GM19468 (cell line): ENCODE results near the gene ANKRA2.

Source experiments
- ATAC-seq: cut with Tn5 transposase; IDR thresholded peaks from one replicate; pipeline ENCODE4 v1.9.1; 2021; ENCODE audit warnings: mild to moderate bottlenecking, moderate library complexity, moderate number of reproducible peaks; ENCODE audit not compliant: unreplicated experiment; ENCODE audit errors: extremely low read depth

Gene ANKRA2

DNA sequence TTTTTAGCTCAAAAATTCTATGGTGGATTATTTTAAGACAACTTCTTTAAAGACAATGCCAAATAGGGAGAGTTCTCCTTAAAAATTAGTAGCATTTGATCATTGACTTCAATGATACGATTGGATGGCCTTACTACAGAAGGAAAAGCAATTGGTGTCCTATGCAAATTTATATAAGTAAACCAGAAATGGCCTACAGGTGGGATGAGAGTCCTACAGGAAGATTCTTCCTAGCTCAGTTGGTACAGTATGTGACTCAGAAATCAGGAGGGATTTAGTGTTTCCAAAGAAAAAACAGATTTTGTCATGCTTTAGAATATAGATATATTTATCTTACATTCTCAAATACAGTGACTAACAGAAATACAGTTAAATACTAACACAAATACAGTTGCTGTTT lies 6.5 kb downstream of the ANKRA2 start:
- no peak for ATAC-seq

DNA sequence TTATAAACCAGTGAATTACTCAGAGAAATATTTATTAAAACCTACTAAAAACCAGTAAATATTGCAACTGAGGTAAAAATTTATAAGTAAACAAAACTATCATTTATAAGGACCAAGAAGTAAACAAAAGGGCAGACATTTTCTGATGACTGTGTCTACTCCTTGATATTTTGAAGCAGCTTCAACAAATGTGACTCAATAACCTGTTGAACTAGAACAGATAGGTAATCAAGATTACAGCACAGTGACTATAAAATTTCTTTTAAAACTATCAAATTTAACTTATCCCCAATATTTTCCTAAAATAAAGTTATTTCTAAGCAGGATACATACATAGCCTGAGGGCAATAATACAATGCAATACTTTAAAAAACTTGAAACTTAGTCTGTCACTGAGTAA lies 12.8 kb downstream of the ANKRA2 start:
- no peak for ATAC-seq

DNA sequence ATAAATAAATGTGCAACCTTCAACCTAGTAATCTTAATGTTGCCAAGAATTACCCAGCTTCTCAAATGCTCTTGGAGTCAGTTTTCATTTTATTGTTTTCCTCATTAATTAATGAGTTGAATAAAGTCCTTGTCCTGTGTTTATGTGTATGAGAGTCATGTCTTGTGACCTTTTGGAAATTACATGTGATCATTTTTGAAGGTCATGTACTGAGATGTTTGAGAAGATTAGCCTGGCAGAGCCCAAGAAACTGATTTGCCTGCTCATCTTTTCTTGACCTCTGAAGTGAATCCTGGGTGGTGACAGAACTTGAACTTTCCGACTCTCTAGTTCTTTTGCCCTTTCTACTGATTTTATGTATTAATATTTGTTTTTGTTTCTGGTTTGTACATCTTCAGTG lies 15.4 kb downstream of the ANKRA2 start:
- ATAC-seq: no peak

- ATAC-seq: no peak
Observed at GRCh38 chr5:73545403-73545779, 20.0 kb downstream of the ANKRA2 start.

DNA sequence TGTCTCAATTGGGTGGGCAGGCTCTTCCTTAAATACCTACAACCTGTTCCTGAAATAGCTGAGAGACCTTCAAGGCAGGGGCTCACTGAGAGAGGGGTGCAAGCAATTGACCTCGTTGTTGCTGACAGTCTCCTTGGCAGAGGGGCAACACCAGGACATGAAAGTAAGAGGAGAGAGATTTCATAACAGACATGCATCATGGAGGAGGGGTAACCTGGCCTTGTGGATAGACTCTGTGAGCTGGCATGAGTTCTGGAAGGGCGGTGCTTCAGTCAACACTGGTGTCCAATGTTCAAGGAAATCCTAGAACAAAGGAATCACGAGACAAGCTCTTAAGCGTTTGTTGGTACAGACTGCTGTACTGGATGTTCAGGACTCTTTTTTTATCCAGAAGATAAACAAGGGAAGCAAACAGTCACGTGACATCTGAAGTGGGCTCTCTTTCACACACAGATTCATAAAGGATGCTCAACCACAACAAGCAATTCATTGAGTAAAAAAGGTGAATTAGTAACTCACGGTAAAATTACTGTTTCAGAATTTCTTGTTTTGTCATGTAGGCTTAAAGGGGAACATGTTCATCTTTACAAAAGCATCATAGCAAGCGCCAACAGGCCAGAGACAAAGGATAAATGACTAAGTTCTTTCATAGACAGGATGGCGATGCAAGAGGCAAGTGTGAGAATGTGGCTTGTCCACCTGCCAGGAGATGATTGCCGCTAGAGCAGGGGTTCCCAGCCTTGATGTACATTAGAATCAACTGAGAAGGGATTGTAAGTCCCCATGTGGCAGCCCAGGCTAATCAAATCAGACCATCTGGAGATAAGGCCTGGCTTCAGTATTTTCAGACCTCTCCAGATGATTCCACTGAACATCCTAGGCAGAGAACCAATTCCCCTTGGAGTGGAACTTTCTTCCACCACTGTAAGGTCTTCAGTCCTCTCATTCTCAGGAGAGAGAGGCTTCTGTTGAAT lies 20.7 kb downstream of the ANKRA2 start:
- ATAC-seq: no peak

DNA sequence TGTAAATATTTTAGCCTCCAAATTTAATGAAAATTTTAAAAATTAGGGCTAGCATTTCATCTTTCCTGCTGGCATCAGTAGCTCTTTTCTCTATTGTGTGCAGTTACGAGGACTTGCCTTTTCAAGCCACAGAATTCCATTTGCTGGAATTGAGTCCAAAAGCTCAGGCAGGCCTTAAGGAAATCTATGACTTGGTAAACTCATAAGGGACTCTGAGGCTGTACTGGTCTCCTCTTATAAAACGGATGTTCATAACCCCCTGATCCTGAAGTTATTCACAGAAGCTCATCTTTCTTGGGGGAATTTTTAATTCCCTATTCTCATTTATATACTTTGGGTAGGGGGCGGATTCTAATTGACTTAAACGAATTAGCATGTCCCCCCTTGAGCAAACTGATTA lies 23.4 kb downstream of the ANKRA2 start:
- ATAC-seq: no peak

GRCh38 chr5:73540192-73540591 lies 25.2 kb downstream of the ANKRA2 start:
- ATAC-seq: no peak

DNA sequence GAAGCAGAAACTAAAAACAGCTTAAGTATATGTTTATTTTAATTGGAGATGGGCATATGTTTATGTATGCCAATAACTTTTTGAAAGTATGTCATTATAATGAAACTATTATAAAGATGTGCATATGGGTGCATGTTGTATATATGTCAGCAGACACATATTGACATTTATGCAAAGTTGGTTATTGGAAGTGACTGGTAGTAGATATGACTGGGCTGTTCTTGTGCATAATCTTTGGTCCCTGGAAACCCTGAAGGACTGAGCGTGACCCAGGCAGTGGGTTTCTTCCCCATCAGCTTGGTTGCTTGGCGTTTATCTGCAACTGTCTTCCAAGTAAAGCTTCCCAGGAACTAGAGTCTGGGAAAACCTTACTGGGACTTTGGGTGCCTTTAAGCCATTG lies 25.7 kb downstream of the ANKRA2 start:
- no peak for ATAC-seq

DNA sequence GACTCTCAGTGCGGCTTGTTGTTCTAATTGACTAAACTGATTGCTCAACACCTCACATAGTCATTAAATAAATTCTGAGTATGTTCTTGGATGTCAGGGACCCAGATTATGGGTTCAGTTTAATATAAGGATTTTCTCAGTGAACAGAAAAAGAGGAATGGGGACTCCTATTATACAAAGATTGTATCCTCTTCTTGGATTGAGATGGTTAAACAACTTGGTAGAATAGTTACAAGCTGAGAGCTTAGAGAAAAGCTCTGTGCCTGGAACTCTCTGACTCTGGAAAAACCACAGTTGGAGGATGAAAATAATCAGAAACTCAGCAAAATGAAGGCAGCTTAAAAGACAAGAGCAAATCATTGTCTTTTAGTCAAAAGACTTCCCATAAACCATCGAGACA lies 30.5 kb downstream of the ANKRA2 start:
- no peak for ATAC-seq

GRCh38 chr5:73534011-73534644 lies 31.3 kb downstream of the ANKRA2 start:
- ATAC-seq: no peak

- ATAC-seq: no peak
Observed at GRCh38 chr5:73532195-73532594, 33.2 kb downstream of the ANKRA2 start.

GRCh38 chr5:73531356-73531755 lies 34.1 kb downstream of the ANKRA2 start:
- ATAC-seq: no peak

DNA sequence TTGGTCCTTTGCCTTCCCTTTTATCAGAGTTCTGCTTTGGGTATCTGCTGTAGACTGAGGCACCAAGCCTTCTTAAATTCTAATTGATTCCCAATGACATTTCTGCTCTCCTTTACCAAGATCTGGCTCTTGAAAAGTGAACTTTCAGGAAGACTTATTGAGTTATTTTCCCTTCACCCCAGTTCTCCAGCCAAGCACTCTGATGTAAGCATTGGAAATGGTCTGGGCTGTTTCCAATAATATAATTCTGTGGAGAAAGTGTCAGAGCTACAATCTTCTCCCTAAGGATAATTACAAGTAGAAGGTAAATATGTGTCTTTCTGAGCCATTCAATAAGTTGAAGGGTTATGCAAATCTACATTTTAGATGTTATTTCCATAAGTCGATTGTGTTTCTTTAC lies 36.4 kb downstream of the ANKRA2 start:
- no peak for ATAC-seq

- ATAC-seq: no peak
Observed at GRCh38 chr5:73528248-73528647, 37.2 kb downstream of the ANKRA2 start.

DNA sequence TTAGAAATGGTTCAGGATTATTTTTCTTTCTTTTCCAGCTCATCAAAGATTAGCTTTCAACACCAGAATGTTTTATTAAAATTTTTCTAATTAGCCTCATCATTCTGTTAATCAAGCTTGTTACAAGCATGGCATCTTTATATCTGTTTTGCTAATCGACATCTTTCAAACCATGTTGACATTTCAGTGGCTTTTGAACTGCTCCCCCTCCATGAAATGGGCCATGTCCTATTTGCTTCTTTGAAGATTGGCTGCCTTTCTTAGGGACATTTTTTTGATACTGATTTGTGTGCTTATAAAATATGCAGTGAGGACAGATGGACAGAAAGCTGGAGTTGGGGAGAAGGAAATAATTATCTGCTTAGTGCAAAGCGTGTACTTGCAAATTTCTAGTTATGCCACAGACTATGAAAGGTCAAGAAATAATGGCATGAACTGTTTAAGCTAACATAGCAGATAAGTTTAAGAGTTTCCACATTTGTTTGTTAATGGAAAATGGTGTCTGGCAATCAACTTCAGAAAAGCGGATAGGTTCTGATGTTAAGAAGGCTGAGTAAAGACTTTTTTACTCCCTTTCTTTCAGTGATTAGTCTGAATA lies 39.7 kb downstream of the ANKRA2 start:
- ATAC-seq: no peak

DNA sequence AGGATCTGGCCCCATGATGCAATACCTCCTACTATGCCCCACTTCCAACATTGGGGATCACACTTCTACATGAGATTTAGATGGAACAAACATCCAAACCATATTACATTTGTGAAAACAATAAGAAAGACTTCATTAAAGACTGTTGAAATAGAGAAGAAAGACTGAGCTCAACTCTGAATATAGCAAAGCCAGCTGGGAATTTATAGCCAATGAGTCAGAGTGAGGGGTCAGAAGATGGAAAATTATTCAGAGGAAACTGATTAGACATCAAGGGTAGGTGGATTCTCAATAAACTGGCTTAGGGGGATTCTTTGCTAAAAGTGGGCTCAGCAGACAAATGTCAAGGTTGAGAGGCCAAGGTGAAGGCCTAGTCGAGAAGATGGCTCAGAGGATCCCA lies 41.6 kb downstream of the ANKRA2 start:
- no peak for ATAC-seq

- no peak for ATAC-seq
Observed at GRCh38 chr5:73522989-73523388, 42.5 kb downstream of the ANKRA2 start.

DNA sequence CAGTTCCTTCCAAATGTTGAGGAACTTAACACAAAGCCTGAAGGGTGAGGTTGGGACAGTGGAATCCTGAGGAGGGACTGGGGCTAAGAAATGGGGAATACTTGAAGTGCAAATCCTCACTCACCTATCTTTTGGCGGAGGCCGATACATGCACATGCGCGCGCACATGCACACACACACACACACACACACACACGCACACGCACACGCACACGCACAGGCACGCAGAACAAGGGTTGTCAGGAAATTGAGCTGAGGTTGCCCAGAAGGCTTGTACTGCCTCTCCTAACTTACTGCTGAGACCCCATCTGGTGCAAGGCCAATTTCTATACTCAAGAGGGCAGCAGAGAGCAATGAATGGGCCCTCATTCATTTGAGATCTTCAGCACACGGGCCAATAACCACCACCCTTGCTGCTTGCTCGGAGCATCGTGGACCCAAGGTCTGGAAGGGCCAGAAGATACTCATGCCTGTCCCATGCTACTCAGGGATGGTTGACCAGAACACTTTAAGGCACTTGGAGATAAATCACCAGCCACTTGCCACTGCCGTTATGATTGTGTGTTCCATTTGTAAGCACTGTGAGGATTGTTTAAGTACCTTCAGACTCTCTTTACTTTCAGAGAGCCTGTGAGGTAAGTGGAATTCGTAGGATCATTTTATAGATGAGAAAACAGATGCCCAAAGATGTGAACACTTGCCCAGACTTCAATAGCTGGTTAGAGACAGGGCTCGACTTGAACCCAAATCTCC lies 45.7 kb downstream of the ANKRA2 start:
- no peak for ATAC-seq

DNA sequence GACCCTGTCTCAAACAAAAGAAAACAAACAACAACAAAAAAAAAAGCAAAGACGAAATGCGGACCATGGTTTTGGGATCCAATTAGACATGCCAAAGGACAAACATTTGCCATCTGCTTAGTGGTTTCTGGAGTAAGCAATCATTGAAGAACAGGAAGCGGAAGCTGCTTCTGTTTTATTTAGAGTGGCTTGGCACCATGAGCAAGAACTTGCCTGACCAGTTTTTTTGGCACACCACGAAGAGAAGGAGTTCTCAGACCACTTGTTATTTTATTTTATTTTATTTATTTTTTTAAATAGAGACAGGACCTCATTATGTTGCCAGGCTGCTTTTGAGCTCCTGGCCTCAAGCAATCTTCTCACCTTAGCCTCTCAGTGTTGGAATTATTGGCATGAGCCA lies 50.2 kb downstream of the ANKRA2 start:
- ATAC-seq: no peak

- no peak for ATAC-seq
Observed at GRCh38 chr5:73514418-73514817, 51.0 kb downstream of the ANKRA2 start.

- ATAC-seq: no peak
Observed at GRCh38 chr5:73513996-73514395, 51.4 kb downstream of the ANKRA2 start.
